Measurements from ENCODE around the gene STIM2.

DNA sequence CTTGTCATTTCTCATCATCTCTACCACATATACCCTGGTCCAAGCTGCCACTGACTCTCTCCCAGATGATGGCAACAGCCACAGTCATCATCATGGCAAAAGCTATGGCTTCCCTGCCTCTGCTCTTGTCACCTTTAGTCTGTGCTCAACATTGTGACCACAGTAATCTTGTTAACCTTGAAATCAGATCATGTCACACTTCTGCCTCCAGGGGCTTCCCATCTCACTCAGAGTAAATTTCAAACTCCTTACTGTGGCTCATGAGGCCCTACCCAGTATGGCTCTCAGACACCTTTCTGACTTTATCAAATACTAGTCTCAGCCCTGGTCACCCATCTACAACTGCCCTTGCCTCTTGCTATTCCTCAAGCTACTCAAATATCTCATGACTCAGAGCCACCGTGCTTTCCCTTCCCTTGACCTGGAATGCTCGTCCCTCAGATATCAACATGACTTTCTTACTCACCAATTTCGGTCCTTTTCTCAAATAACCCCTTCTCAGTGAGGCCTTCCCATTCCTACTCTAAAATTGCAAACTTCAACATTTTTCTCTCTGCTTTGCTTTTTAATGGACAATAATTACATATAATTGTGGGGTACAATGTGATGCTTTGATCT lies 41.1 kb upstream of the STIM2 start:
- TF ChIP-seq, protein P1, sequence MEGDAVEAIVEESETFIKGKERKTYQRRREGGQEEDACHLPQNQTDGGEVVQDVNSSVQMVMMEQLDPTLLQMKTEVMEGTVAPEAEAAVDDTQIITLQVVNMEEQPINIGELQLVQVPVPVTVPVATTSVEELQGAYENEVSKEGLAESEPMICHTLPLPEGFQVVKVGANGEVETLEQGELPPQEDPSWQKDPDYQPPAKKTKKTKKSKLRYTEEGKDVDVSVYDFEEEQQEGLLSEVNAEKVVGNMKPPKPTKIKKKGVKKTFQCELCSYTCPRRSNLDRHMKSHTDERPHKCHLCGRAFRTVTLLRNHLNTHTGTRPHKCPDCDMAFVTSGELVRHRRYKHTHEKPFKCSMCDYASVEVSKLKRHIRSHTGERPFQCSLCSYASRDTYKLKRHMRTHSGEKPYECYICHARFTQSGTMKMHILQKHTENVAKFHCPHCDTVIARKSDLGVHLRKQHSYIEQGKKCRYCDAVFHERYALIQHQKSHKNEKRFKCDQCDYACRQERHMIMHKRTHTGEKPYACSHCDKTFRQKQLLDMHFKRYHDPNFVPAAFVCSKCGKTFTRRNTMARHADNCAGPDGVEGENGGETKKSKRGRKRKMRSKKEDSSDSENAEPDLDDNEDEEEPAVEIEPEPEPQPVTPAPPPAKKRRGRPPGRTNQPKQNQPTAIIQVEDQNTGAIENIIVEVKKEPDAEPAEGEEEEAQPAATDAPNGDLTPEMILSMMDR (IDR thresholded peaks at IDR 0.05; ENCODE audit: insufficient read depth, low read depth, low read length) = no peak
- TF ChIP-seq EZH2 (IDR thresholded peaks at IDR 0.05; ENCODE audit: insufficient read depth, low read length) = no peak

Data from astrocyte (in vitro differentiated cells and primary cell).